WTC11 (cell line): Measurements from ENCODE around the gene PAK1.

ENCODE experiments used
- ATF1 ChIP-seq: sonication (generic); formaldehyde crosslinking; IDR thresholded peaks from 2 replicates; pipeline ENCODE4 v1.8.1; 2023; ENCODE audit warnings: mild to moderate bottlenecking, moderate library complexity, missing genetic modification reagents
- CREB1 ChIP-seq: sonication (generic); formaldehyde crosslinking; IDR thresholded peaks from 2 replicates; pipeline ENCODE4 v1.8.0; 2023; ENCODE audit warnings: mild to moderate bottlenecking, missing genetic modification reagents
- ESRRA ChIP-seq: sonication (generic); formaldehyde crosslinking; IDR thresholded peaks from 2 replicates; pipeline ENCODE4 v1.8.1; 2022; ENCODE audit warnings: mild to moderate bottlenecking, missing genetic modification reagents, borderline replicate concordance
- ZNF396 ChIP-seq: fragments of 250-450 bp; sonication (Bioruptor Pico); IDR thresholded peaks from 2 replicates; pipeline ENCODE4 v1.8.0; 2021; ENCODE audit warnings: mild to moderate bottlenecking, moderate library complexity, borderline replicate concordance
- TF ChIP-seq, protein P1 (sequence below): sonication (generic); formaldehyde crosslinking; IDR thresholded peaks from 2 replicates; pipeline ENCODE4 v1.8.0; 2022; ENCODE audit warnings: mild to moderate bottlenecking, missing genetic modification reagents
- TF ChIP-seq, protein P2 (sequence below): sonication (generic); formaldehyde crosslinking; IDR thresholded peaks from 2 replicates; pipeline ENCODE4 v1.8.1; 2023; ENCODE audit warnings: mild to moderate bottlenecking, missing genetic modification reagents, moderate library complexity
- TF ChIP-seq, protein P3 (sequence below): sonication (generic); formaldehyde crosslinking; conservative IDR thresholded peaks from 2 replicates; pipeline ENCODE4 v1.8.1; 2022; ENCODE audit warnings: mild to moderate bottlenecking, missing genetic modification reagents

DNA sequence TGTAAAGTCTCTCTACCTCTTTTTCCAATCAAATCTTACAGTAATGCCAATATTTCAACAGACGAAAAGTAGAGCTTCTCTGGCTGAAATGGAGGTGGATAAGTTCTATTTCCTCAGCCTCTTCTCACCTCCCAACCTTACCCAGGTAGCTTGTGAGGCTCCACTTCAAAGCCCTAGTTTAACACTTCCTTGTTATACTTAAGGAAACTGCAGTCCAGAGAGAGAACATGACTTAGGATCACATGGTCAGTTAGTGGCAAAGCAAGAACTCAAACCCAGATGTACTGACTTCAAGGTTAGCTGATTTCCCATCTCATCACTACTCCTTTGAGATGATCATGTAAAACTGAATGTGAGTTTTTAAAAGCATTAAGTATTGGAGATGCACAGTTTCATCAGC is 32.5 kb downstream of the PAK1 start:
- TF ChIP-seq ATF1 (CRISPR knock-in tag) (no peak), CREB1 (CRISPR knock-in tag) (no peak), ESRRA (CRISPR knock-in tag) (no peak), ZNF396 (CRISPR knock-in tag) (no peak)
- TF ChIP-seq, protein P1, sequence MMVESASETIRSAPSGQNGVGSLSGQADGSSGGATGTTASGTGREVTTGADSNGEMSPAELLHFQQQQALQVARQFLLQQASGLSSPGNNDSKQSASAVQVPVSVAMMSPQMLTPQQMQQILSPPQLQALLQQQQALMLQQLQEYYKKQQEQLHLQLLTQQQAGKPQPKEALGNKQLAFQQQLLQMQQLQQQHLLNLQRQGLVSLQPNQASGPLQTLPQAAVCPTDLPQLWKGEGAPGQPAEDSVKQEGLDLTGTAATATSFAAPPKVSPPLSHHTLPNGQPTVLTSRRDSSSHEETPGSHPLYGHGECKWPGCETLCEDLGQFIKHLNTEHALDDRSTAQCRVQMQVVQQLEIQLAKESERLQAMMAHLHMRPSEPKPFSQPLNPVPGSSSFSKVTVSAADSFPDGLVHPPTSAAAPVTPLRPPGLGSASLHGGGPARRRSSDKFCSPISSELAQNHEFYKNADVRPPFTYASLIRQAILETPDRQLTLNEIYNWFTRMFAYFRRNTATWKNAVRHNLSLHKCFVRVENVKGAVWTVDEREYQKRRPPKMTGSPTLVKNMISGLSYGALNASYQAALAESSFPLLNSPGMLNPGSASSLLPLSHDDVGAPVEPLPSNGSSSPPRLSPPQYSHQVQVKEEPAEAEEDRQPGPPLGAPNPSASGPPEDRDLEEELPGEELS (CRISPR knock-in tag) = no peak
- TF ChIP-seq, protein P2, sequence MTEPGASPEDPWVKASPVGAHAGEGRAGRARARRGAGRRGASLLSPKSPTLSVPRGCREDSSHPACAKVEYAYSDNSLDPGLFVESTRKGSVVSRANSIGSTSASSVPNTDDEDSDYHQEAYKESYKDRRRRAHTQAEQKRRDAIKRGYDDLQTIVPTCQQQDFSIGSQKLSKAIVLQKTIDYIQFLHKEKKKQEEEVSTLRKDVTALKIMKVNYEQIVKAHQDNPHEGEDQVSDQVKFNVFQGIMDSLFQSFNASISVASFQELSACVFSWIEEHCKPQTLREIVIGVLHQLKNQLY (CRISPR knock-in tag) = no peak
- TF ChIP-seq, protein P3, sequence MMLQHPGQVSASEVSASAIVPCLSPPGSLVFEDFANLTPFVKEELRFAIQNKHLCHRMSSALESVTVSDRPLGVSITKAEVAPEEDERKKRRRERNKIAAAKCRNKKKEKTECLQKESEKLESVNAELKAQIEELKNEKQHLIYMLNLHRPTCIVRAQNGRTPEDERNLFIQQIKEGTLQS (CRISPR knock-in tag) = no peak
